ENCODE measurements around the gene TECPR1.

The TECPR1 gene

GRCh38 chr7:98240961-98241673 is 10.9 kb downstream of the TECPR1 start:
- Histone ChIP-seq H3K36me3 (ENCODE audit: control insufficient read depth, insufficient read depth, low read length) (peaks cover 3% of the 10 kb centered on the region), H3K27me3 (ENCODE audit: control insufficient read depth, insufficient read depth, low read length) (no peaks in the 10 kb centered on the region), H3K4me3 (ENCODE audit: low read depth, low read length) (no peak overlapping the region), H3K9ac (ENCODE audit: low read depth, low read length) (no peak overlapping the region), H3K4me1 (ENCODE audit: control insufficient read depth, insufficient read depth, low read length) (no peaks in the 10 kb centered on the region), H3K9me3 (ENCODE audit: control insufficient read depth, insufficient read depth, low read length) (no peaks in the 10 kb centered on the region)

GRCh38 chr7:98238976-98239375 is 13.1 kb downstream of the TECPR1 start:
- Histone ChIP-seq H3K4me1 (ENCODE audit: control insufficient read depth, insufficient read depth, low read length) (no peaks in the 10 kb centered on the region), H3K27me3 (ENCODE audit: control insufficient read depth, insufficient read depth, low read length) (no peaks in the 10 kb centered on the region), H3K36me3 (ENCODE audit: control insufficient read depth, insufficient read depth, low read length) (peaks cover 5% of the 10 kb centered on the region), H3K9ac (ENCODE audit: low read depth, low read length) (no peak overlapping the region), H3K4me3 (ENCODE audit: low read depth, low read length) (no peak overlapping the region), H3K9me3 (ENCODE audit: control insufficient read depth, insufficient read depth, low read length) (no peaks in the 10 kb centered on the region)

GRCh38 chr7:98238076-98238475 is 14.0 kb downstream of the TECPR1 start:
- peaks cover 5% of the 10 kb centered on the region for H3K36me3 ChIP-seq (ENCODE audit: control insufficient read depth, insufficient read depth, low read length)
- no peak overlapping the region for H3K4me3 ChIP-seq (ENCODE audit: low read depth, low read length)
- no peaks in the 10 kb centered on the region for H3K4me1 ChIP-seq (ENCODE audit: control insufficient read depth, insufficient read depth, low read length)
- H3K27me3 ChIP-seq (ENCODE audit: control insufficient read depth, insufficient read depth, low read length) = no peaks in the 10 kb centered on the region
- no peaks in the 10 kb centered on the region for H3K9me3 ChIP-seq (ENCODE audit: control insufficient read depth, insufficient read depth, low read length)
- H3K9ac ChIP-seq (ENCODE audit: low read depth, low read length) = no peak overlapping the region

DNA sequence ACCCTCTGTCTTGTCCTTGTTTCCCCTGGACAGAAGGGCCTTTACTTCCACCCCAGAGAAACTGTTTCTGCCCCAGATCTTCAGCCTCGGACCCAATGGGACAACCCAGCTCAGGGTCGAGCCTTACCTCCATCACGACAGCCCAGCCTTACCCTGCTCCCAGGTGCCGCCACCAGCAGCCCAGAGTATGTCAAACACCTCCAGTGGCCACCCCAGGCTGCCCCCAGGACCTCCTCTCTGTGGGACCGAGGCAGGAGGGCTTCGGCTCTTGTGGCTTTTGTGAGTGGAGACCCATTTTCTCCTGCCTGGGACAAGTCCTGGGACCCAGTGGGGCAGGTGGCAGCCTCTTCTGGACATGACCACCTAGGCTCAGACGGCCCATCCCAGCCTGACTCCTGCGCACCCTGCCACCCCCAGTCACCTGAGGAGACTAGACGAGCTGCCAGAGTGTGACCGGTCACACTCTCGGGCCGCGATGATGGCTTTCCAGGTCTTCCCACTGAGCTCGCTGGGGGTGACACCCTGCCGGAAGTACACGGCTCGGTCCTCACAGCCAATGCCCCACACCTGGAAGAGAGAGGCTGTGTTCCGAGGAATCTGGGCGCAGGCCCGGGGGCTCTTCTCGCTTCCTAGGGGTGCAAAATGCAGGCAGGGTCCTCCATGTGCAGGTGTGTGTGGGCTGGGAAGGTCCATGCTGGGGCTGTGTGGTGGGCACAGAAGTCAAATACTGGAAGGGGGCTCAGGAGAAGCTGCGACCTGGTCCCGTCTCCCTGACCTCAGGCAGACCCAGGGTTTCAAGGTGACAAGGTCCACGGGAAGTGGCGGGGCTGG is 15.5 kb downstream of the TECPR1 start:
- H3K36me3 ChIP-seq (ENCODE audit: control insufficient read depth, insufficient read depth, low read length) = peaks cover 5% of the 10 kb centered on the region

DNA sequence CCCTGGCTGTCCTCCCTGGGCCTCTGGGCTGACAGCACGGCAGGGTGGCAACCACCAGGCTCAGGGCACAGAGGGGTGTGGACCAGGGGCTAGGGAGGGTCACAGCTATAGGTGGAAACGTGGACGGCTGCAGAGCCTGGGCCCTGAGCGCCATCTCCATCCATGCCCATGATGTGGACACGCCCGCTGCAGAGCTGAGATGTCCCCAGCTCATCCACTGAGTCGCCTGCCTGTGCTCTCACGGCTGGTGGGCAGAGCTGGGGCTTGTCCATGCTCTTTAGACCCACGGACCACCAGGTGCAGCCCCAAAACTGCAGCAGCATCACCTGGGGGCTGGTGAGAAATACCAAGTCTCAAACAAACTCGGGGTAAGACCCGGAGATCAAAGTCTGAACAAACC is 16.1 kb downstream of the TECPR1 start:
- Histone ChIP-seq H3K4me3 (ENCODE audit: low read depth, low read length) (no peak overlapping the region), H3K4me1 (ENCODE audit: control insufficient read depth, insufficient read depth, low read length) (no peaks in the 10 kb centered on the region), H3K9ac (ENCODE audit: low read depth, low read length) (no peak overlapping the region), H3K27me3 (ENCODE audit: control insufficient read depth, insufficient read depth, low read length) (no peaks in the 10 kb centered on the region), H3K9me3 (ENCODE audit: control insufficient read depth, insufficient read depth, low read length) (no peaks in the 10 kb centered on the region), H3K36me3 (ENCODE audit: control insufficient read depth, insufficient read depth, low read length) (peaks cover 5% of the 10 kb centered on the region)

More for the DNA sequence above, 15.5 kb downstream of the TECPR1 start:
- Histone ChIP-seq H3K4me3 (ENCODE audit: low read depth, low read length) (no peak overlapping the region), H3K27me3 (ENCODE audit: control insufficient read depth, insufficient read depth, low read length) (no peaks in the 10 kb centered on the region), H3K9me3 (ENCODE audit: control insufficient read depth, insufficient read depth, low read length) (no peaks in the 10 kb centered on the region), H3K9ac (ENCODE audit: low read depth, low read length) (no peak overlapping the region), H3K4me1 (ENCODE audit: control insufficient read depth, insufficient read depth, low read length) (no peaks in the 10 kb centered on the region)

GRCh38 chr7:98234429-98235147 is 17.4 kb downstream of the TECPR1 start:
- no peak overlapping the region for H3K9ac ChIP-seq (ENCODE audit: low read depth, low read length)
- no peaks in the 10 kb centered on the region for H3K27me3 ChIP-seq (ENCODE audit: control insufficient read depth, insufficient read depth, low read length)
- peaks cover 2% of the 10 kb centered on the region for H3K36me3 ChIP-seq (ENCODE audit: control insufficient read depth, insufficient read depth, low read length)
- no peak overlapping the region for H3K4me3 ChIP-seq (ENCODE audit: low read depth, low read length)
- no peaks in the 10 kb centered on the region for H3K9me3 ChIP-seq (ENCODE audit: control insufficient read depth, insufficient read depth, low read length)
- H3K4me1 ChIP-seq (ENCODE audit: control insufficient read depth, insufficient read depth, low read length) = no peaks in the 10 kb centered on the region

- Histone ChIP-seq H3K27me3 (ENCODE audit: control insufficient read depth, insufficient read depth, low read length) (no peaks in the 10 kb centered on the region), H3K9ac (ENCODE audit: low read depth, low read length) (no peak overlapping the region), H3K36me3 (ENCODE audit: control insufficient read depth, insufficient read depth, low read length) (peaks cover 2% of the 10 kb centered on the region), H3K4me3 (ENCODE audit: low read depth, low read length) (no peak overlapping the region), H3K4me1 (ENCODE audit: control insufficient read depth, insufficient read depth, low read length) (no peaks in the 10 kb centered on the region), H3K9me3 (ENCODE audit: control insufficient read depth, insufficient read depth, low read length) (no peaks in the 10 kb centered on the region)
Observed at GRCh38 chr7:98233219-98234070, 18.6 kb downstream of the TECPR1 start.

DNA sequence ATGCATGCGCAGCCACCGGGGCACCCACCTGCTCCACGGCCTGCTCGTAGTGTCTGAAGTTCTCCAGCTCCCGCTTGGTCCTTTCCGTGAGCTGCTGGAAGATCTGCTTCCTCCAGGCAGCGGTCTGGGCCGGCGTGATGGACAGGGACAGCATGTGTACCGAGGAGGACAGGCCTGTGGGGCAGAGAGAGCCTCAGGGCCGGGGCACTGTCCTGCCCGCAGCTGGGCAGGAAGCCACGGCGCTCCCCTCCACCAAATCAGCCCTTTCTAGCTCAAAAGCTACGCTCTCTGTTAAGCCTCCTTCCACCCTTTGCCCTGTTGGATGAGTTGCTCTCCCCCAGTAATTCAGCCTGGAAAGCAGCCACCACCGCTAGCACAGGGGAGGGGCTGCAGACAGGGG is 19.2 kb downstream of the TECPR1 start:
- H3K27me3 ChIP-seq (ENCODE audit: control insufficient read depth, insufficient read depth, low read length) = no peaks in the 10 kb centered on the region
- H3K9ac ChIP-seq (ENCODE audit: low read depth, low read length) = no peak overlapping the region
- H3K4me3 ChIP-seq (ENCODE audit: low read depth, low read length) = no peak overlapping the region
- H3K4me1 ChIP-seq (ENCODE audit: control insufficient read depth, insufficient read depth, low read length) = no peaks in the 10 kb centered on the region
- H3K36me3 ChIP-seq (ENCODE audit: control insufficient read depth, insufficient read depth, low read length) = peaks cover 2% of the 10 kb centered on the region
- H3K9me3 ChIP-seq (ENCODE audit: control insufficient read depth, insufficient read depth, low read length) = no peaks in the 10 kb centered on the region

DNA sequence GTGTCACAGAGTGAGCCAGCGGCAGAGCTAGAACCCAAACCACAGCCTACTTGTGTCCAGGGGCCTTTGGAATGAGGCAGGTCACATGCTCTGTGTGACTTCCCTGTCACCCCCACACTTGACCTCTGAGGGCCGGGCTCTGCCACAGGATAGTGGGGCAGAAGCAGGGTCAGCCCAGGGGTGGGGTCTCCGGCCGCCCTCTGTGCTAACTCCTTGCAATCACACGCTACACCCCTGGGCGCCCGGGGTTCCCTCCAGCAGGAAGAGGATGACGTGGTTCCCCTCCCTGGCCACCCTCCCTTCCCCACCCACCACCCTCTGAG is 19.8 kb downstream of the TECPR1 start:
- Histone ChIP-seq H3K36me3 (ENCODE audit: control insufficient read depth, insufficient read depth, low read length) (peaks cover 2% of the 10 kb centered on the region), H3K4me1 (ENCODE audit: control insufficient read depth, insufficient read depth, low read length) (no peaks in the 10 kb centered on the region), H3K27me3 (ENCODE audit: control insufficient read depth, insufficient read depth, low read length) (no peaks in the 10 kb centered on the region), H3K9ac (ENCODE audit: low read depth, low read length) (no peak overlapping the region), H3K4me3 (ENCODE audit: low read depth, low read length) (no peak overlapping the region), H3K9me3 (ENCODE audit: control insufficient read depth, insufficient read depth, low read length) (no peaks in the 10 kb centered on the region)

GRCh38 chr7:98231493-98232262 is 20.4 kb downstream of the TECPR1 start:
- no peaks in the 10 kb centered on the region for H3K4me1 ChIP-seq (ENCODE audit: control insufficient read depth, insufficient read depth, low read length)
- no peaks in the 10 kb centered on the region for H3K27me3 ChIP-seq (ENCODE audit: control insufficient read depth, insufficient read depth, low read length)
- H3K9me3 ChIP-seq (ENCODE audit: control insufficient read depth, insufficient read depth, low read length) = no peaks in the 10 kb centered on the region
- peaks cover 2% of the 10 kb centered on the region for H3K36me3 ChIP-seq (ENCODE audit: control insufficient read depth, insufficient read depth, low read length)
- H3K4me3 ChIP-seq (ENCODE audit: low read depth, low read length) = no peak overlapping the region
- H3K9ac ChIP-seq (ENCODE audit: low read depth, low read length) = no peak overlapping the region

Measured in iPS-15b (cell line).